Smooth muscle cell of the brain vasculature (primary cell): ENCODE results near the gene ARID5B.

ENCODE experiments used
- DNase-seq: peaks from one replicate; pipeline ENCODE4 v3.0.0-alpha.2; 2012; ENCODE audit warnings: low read depth, low spot score

ARID5B gene

GRCh38 chr10:61937631-61938351 is 36.3 kb downstream of the ARID5B start:
- DNase-seq = no peak

- no peak for DNase-seq
These were observed 38.4 kb downstream of the ARID5B start for GRCh38 chr10:61939902-61940301.

DNA sequence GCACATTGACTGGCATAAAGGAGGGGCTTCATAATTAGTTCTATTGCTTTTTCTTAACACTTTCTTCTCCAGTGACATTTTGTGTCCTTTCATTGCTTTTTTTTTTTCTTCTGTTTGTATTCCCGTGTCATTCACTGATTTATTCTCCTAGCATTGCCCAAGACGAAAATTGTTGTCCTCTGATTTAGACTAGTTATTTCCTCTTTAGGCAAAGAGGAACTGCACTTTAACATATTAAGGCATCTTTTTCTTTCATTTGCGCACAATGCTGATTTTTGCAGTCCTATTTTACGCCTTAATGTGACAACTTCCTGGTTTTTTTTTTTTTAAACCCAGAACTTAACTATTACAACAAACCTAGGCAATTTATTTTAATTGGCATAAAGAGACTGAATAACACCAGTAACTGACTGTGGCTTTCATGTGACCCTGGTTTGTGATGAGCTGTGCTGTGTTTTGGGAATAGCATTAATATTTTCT is 39.7 kb downstream of the ARID5B start:
- no peak for DNase-seq

DNA sequence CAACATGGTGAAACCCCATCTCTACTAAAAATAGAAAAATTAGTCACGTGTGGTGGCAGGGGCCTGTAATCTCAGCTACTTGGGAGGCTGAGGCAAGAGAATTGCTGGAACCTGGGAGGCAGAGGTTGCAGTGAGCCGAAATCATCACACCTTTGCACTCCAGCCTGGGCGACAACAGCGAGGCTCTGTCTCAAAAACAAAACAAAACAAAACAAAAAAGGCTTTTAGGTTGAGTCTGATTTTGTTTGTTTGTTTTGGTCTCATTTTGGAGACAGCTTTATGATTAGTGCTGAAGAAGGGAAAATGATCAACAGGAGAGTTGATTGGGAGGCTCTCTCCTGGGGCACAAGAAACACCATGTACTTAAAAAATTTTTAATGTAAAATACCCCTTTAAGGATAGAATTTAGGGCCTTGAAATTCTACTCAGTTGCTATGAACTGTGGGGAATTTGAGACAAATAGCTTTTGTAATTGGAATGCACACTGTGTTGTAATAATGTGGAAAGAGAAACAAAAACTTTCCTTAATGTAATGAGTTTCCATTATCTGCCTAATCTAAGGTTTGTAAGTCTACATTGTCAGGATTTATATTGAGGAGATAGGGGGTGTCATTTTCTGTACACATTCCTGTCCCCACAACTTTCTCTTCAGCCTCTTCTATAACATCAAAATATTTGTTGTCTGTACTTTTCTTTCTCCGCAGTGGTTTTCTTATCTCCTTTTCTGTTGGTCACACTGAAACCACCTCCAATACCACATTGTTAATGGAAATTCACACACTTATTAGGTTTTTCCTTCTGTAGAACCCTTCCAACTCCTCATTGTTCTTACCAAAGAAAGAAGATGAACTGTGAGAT is 41.3 kb downstream of the ARID5B start:
- no peak for DNase-seq

GRCh38 chr10:61943674-61944378 is 42.3 kb downstream of the ARID5B start:
- DNase-seq = no peak

DNA sequence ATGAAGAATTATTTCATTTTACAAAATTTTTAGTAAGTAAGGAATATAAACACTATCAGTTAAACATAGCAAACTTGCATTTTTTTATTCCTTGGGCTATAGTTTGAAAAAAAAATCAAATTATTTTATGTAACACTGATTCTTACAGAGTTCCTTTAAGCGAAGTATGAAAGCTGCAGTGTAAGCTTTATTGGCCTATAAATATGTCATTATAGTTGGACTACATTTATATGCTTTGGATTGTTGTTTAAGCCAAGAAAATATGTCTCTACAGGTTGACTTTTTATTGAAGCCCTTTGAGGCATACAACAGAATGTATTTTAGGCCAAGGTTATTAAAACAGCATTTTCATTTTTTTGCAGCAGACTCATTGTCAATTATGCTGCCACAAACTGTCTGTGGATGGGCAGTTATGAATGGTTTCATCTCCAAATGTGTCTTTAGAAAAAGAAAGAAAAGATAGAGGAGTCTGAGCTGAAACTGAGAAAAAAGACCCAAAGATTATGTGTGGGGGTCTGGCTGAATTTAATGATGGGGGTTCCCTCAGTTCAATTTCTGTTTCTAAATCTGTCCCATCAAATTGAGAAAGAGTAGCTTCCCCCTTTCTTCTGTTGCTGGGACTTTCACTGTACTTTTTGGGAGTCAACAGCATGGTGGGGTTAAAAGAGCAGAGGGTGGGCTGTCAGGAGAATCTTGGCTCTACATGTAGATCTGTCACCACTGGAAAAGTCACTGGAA is 43.1 kb downstream of the ARID5B start:
- DNase-seq = no peak

- DNase-seq = no peak
These were observed 48.2 kb downstream of the ARID5B start for GRCh38 chr10:61949687-61950086.

DNA sequence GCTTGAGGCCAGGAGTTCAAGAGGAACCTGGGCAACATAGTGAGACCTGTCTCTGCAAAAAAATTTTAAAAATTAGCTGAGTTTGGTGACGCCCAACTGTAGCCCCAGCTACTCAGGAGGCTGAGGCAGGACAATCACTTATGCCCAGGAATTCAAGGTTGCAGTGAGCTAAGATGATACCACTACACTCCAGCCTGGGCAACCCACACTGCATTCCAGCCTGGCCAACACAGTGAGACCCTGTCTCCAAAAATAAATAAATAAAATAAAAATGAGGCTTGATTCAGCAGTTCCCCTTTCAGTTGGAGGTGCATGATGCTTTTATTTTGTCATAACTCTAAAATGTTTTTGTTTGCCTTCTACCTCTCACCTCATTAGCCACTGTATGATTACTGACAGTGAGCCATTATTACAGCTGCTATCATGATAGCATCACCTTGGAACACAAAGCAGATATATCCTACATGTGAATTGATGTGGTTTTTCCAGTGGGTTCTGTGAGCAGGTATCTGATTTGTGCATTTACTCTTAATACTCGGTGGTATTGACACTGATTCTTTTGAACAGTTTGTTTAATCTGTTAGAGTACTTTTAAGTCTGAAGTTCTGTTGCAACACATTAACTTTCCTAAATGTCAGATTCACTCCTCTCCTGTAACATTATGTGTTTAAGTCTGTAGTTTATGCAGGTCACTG is 49.1 kb downstream of the ARID5B start:
- no peak for DNase-seq

DNA sequence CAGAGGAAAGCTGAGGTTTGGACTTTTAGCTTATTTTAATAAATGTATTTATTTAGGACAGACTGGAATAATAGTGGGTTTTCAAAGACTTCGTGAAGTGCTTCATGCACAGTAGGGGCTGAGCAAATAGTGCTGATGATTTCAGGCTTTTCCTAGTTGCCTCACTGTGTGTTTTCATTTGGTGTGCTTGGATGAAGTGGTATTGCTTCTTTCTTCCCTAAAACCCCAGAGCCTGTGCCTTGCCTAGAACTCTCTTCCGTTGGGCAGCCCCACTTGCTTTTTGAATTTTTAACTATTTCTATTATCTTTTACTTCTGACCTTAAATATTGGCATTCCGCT is 49.6 kb downstream of the ARID5B start:
- no peak for DNase-seq

GRCh38 chr10:61952028-61952674 is 50.7 kb downstream of the ARID5B start:
- DNase-seq = no peak

DNA sequence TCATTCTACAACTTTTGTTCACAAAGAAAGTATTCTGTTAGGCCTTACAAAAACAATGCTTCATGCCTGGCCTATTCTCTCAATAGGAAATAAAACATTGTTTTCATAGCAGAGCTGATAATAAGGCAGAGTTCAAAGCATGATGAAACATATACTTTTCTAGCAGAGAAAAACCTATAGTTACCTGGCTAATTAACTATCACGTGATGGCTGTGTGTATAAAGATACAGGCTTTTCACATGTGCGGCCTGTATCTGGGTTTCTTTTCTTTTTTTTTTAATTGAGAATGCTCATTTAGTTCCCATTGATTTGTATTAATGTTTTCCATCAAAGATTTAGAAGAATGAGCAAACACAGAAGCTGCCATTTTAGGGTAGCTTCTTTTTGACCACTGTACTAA is 51.7 kb downstream of the ARID5B start:
- DNase-seq = no peak

- no peak for DNase-seq
These were observed 56.3 kb downstream of the ARID5B start for GRCh38 chr10:61957806-61958205.

GRCh38 chr10:61958311-61958710 is 56.8 kb downstream of the ARID5B start:
- no peak for DNase-seq

DNA sequence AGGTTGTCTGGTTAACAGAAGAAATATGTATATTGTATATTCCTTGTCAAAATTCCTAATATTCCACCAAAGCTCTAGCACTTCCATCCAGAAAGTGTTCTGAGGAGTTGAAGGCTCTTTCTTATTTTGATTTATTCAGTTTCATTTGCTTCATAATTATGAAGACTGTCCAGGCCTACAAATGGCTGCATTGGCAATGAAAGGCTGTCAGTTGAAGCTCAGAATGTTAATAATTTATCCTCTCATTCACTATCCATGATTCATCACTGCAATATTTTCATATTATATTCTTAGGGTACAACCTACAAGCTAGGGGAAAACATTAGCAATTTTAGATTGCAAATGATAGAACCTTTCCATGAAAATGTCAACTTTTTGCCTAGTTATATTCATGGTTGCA is 57.3 kb downstream of the ARID5B start:
- no peak for DNase-seq

DNA sequence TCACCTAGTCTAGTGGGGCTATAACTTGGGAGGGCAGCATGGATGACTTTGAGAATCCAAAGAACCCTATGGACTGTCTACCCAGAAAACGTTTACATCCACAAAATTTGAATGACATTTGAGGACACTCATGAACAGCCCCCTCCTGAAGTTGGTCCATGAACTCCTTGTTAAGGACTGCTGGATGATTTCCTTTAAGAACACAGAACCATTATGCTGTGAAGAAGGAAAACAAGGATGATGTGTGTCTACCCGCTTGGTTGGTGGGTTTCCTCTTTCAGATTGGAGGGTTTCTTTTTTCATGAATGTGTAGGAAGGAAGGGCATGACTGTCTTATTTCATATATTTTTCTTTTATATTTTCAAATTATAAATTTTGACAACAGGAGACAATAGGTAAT is 58.3 kb downstream of the ARID5B start:
- no peak for DNase-seq

DNA sequence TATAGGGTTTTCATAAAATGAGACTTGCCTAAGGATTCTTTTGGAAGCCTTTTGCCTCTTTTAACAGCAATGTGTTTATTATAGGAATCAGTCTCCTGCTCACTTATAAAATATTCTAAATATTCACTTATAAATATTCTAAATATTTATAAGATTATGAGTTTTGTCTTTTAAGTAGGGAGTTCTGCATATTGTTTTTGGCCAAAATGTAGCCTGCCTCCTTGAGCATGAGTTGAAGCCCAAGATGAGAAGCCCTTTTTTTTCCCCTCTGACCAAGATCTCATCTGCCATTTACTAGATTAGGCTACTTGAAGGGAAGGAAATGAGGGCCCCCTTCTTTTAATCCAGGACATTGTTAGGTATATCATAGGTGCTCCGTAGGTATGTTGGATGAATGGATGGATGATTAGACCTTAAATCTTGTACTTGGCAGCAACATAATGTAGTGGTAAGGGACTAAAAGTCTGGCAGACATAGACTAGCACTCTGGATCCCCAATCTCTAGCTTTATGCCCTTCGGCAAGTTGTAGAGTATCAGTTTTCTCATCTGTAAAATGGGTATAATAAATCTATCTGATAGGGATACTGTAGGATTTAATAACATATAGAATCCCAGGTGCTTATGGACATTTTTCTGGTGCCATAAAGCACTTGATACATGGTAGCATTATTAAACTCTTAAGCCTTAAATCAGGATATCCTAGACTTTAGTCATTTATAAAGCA is 59.1 kb downstream of the ARID5B start:
- DNase-seq = no peak

- no peak for DNase-seq
These were observed 59.8 kb downstream of the ARID5B start for GRCh38 chr10:61961278-61961677.

GRCh38 chr10:61962971-61963370 is 61.5 kb downstream of the ARID5B start:
- no peak for DNase-seq

GRCh38 chr10:61963669-61964058 is 62.2 kb downstream of the ARID5B start:
- DNase-seq = no peak
